Right lobe of liver (tissue), 4 donors: Measurements from ENCODE around the gene ACBD5.

ENCODE experiments used
- POLR2A ChIP-seq: fragments of 450-650 bp; IDR thresholded peaks from one replicate; pipeline ENCODE4 v1.6.1; 2017; ENCODE audit warnings: antibody characterized with exemption, mild to moderate bottlenecking
- TF ChIP-seq, protein P1 (sequence below), 4 donors: fragments of 200-600 bp in 3 of 4; fragments of 450-650 bp in 1 of 4; IDR thresholded peaks; one replicate each; pipeline versions ENCODE4 v1.5.1 to v1.8.0; 2016 to 2022; ENCODE audit warnings: antibody characterized with exemption in 4 of 4, mild to moderate bottlenecking in 2 of 4
- donor health status: DM: no; HTN: no; CAD: no.
- donor health status: DM: no; HTN: no; CAD: no.
- donor health status: DM: no; HTN: yes; CAD: no.

DNA sequence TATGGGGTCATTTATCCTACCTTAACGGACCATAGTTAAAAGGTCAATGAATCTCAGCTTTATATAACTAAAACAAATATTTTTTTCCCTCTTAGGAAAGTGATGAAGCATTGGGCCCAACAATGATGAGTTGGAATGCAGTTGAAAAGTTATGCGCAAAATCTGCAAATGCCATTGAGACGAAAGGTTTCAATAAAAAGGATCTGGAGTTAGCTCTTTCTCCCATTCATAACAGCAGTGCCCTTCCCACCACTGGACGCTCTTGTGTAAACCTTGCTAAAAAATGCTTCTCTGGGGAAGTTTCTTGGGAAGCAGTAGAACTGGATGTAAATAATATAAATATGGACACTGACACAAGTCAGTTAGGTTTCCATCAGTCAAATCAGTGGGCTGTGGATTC lies 70.7 kb downstream of the ACBD5 start:
- TF ChIP-seq, protein P1, sequence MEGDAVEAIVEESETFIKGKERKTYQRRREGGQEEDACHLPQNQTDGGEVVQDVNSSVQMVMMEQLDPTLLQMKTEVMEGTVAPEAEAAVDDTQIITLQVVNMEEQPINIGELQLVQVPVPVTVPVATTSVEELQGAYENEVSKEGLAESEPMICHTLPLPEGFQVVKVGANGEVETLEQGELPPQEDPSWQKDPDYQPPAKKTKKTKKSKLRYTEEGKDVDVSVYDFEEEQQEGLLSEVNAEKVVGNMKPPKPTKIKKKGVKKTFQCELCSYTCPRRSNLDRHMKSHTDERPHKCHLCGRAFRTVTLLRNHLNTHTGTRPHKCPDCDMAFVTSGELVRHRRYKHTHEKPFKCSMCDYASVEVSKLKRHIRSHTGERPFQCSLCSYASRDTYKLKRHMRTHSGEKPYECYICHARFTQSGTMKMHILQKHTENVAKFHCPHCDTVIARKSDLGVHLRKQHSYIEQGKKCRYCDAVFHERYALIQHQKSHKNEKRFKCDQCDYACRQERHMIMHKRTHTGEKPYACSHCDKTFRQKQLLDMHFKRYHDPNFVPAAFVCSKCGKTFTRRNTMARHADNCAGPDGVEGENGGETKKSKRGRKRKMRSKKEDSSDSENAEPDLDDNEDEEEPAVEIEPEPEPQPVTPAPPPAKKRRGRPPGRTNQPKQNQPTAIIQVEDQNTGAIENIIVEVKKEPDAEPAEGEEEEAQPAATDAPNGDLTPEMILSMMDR (IDR thresholded peaks at IDR 0.05), result no peak
- no peak for TF ChIP-seq POLR2A
